Measurements from ENCODE around the gene SMOC2. TPM values are rescaled to one million over a fixed set of nuclear protein-coding genes. Genes with fewer than 3 reads are reported as not detected.

SMOC2 gene, protein sequence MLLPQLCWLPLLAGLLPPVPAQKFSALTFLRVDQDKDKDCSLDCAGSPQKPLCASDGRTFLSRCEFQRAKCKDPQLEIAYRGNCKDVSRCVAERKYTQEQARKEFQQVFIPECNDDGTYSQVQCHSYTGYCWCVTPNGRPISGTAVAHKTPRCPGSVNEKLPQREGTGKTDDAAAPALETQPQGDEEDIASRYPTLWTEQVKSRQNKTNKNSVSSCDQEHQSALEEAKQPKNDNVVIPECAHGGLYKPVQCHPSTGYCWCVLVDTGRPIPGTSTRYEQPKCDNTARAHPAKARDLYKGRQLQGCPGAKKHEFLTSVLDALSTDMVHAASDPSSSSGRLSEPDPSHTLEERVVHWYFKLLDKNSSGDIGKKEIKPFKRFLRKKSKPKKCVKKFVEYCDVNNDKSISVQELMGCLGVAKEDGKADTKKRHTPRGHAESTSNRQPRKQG
- 2.9 and 4.9 TPM in 2 replicates for total RNA-seq

DNA sequence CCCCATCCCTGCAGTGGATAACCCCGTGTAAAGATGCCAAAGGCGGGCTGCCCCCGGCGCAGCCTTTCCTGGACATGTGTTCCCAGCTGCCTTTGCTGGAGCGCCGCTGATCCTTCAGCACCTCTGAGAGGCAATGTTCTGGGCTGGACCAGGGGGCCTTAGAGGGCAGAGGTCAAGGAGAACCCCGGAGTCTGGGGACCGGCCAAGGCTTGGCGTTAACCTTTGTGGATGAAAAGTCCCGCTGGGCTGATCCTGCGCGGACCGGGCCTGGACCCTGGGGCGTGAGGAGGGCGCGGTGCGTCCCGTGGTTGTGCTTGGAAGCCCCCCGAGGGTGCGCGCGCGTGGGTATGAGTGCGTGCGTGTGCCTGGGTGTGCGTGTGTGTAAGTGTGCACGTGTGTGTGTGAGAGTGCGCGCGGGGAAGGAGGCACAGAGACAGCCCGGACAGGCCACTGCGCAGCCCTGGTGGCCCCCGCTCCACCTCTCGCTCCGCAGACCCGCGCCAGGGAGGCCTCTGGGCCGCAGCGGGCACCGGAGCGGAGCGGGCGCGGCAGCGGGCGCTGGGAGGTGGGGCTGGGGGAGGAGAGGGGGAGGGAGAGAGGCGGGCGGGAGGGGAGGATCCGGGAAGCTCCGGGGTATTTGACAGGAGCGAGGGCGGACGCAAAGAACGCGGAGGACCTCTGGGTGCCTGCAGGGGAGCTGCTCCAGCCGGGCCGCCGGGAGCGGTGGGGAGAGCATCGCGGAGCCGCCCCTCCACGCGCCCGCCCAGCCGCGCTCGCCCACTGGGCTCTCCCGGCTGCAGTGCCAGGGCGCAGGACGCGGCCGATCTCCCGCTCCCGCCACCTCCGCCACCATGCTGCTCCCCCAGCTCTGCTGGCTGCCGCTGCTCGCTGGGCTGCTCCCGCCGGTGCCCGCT is at the start of gene SMOC2:
TSS of gene SMOC2 (plus strand) at position 665 of the 914 bp plus-strand sequence. CDS start at position 852, 187 bp downstream.

Other genes with a start within 250 kb of the SMOC2 start
- gene DACT2, start 121.4 kb upstream of the SMOC2 start, total RNA-seq: 31.7 TPM in 1 of 2 replicates, not detected in the other

Data from pericardium fibroblast (primary cell).